ENCODE results near the gene SLC16A8. TPM values are rescaled to one million over a fixed set of nuclear protein-coding genes. Genes with fewer than 3 reads are reported as not detected.

The SLC16A8 gene
- total RNA-seq, 1 donor from 2014 or later, result not detected

- H3K4me3 ChIP-seq (ENCODE audit: insufficient read depth, low read depth, low read length), result no peak overlapping the region
- Mint-ChIP-seq H3K4me3 (ENCODE audit: unreplicated experiment) (no peak overlapping the region), H3K9me3 (ENCODE audit: unreplicated experiment) (no peaks in the 10 kb centered on the region), H3K4me1 (ENCODE audit: low read depth, unreplicated experiment) (no peaks in the 10 kb centered on the region), H3K27ac (ENCODE audit: unreplicated experiment) (no peak overlapping the region), H3K36me3 (ENCODE audit: low read depth, unreplicated experiment) (peaks cover 6% of the 10 kb centered on the region), H3K27me3 (ENCODE audit: low read depth, unreplicated experiment) (peaks cover 7% of the 10 kb centered on the region)
- no peaks in the 10 kb centered on the region for H3K9me3 ChIP-seq (ENCODE audit: insufficient read depth, low read depth, low read length)
- H4K20me1 ChIP-seq (ENCODE audit: insufficient read depth, low read length), result no peaks in the 10 kb centered on the region
- H3K79me2 ChIP-seq (ENCODE audit: insufficient read depth, low read length), result no peaks in the 10 kb centered on the region
- DNase-seq (ENCODE audit: low read depth) (no peak), FAIRE-seq (no peak)
- H3K36me3 ChIP-seq (ENCODE audit: insufficient read depth, low read length), result no peaks in the 10 kb centered on the region
- H3K9ac ChIP-seq (ENCODE audit: low read length), result no peak overlapping the region
- no peaks in the 10 kb centered on the region for H3K4me1 ChIP-seq (ENCODE audit: insufficient read depth, low read length)
- peak overlapping the region; percentile 59 for H3K4me2 ChIP-seq (ENCODE audit: low read length)
- no peak overlapping the region for H3K27ac ChIP-seq (ENCODE audit: low read depth, low read length)
- no peak for TF ChIP-seq EZH2 (IDR thresholded peaks at IDR 0.05; ENCODE audit: insufficient read depth, low read length)
- no peak for TF ChIP-seq CTCF (IDR thresholded peaks at IDR 0.05; ENCODE audit: insufficient read depth, low read depth, low read length)
- peak overlapping the region; percentile 47 for H2AFZ ChIP-seq (ENCODE audit: low read depth, low read length)
- H3K27me3 ChIP-seq (ENCODE audit: insufficient read depth, low read length), result no peaks in the 10 kb centered on the region
Observed at GRCh38 chr22:38088629-38089473, 4.9 kb upstream of the SLC16A8 start.

- no peak overlapping the region for H3K4me3 Mint-ChIP-seq (ENCODE audit: unreplicated experiment)
- no peaks in the 10 kb centered on the region for H3K4me1 ChIP-seq (ENCODE audit: insufficient read depth, low read length)
- no peaks in the 10 kb centered on the region for H4K20me1 ChIP-seq (ENCODE audit: insufficient read depth, low read length)
- no peaks in the 10 kb centered on the region for H3K36me3 ChIP-seq (ENCODE audit: insufficient read depth, low read length)
- peaks cover 3% of the 10 kb centered on the region for H3K27me3 ChIP-seq (ENCODE audit: insufficient read depth, low read length)
- TF ChIP-seq EZH2 (IDR thresholded peaks at IDR 0.05; ENCODE audit: insufficient read depth, low read length) (no peak), CTCF (IDR thresholded peaks at IDR 0.05; ENCODE audit: insufficient read depth, low read depth, low read length) (no peak)
- H3K79me2 ChIP-seq (ENCODE audit: insufficient read depth, low read length), result no peaks in the 10 kb centered on the region
- H3K9ac ChIP-seq (ENCODE audit: low read length), result no peak overlapping the region
- H3K4me2 ChIP-seq (ENCODE audit: low read length), result no peak overlapping the region
- peak overlapping the region; percentile 58 for H3K27ac Mint-ChIP-seq (ENCODE audit: unreplicated experiment)
- H2AFZ ChIP-seq (ENCODE audit: low read depth, low read length), result no peak overlapping the region
- H3K36me3 Mint-ChIP-seq (ENCODE audit: low read depth, unreplicated experiment), result peaks cover 6% of the 10 kb centered on the region
- no peak overlapping the region for H3K27ac ChIP-seq (ENCODE audit: low read depth, low read length)
- H3K9me3 Mint-ChIP-seq (ENCODE audit: unreplicated experiment), result no peaks in the 10 kb centered on the region
- no peaks in the 10 kb centered on the region for H3K4me1 Mint-ChIP-seq (ENCODE audit: low read depth, unreplicated experiment)
- H3K27me3 Mint-ChIP-seq (ENCODE audit: low read depth, unreplicated experiment), result peaks cover 7% of the 10 kb centered on the region
- H3K4me3 ChIP-seq (ENCODE audit: insufficient read depth, low read depth, low read length), result no peak overlapping the region
- H3K9me3 ChIP-seq (ENCODE audit: insufficient read depth, low read depth, low read length), result no peaks in the 10 kb centered on the region
- DNase-seq (ENCODE audit: low read depth), result no peak
- no peak for FAIRE-seq
Observed at GRCh38 chr22:38087855-38088254, 3.9 kb upstream of the SLC16A8 start.

- Mint-ChIP-seq H3K4me1 (ENCODE audit: low read depth, unreplicated experiment) (no peaks in the 10 kb centered on the region), H3K36me3 (ENCODE audit: low read depth, unreplicated experiment) (peaks cover 6% of the 10 kb centered on the region), H3K4me3 (ENCODE audit: unreplicated experiment) (no peak overlapping the region), H3K9me3 (ENCODE audit: unreplicated experiment) (no peaks in the 10 kb centered on the region), H3K27ac (ENCODE audit: unreplicated experiment) (no peak overlapping the region), H3K27me3 (ENCODE audit: low read depth, unreplicated experiment) (peaks cover 7% of the 10 kb centered on the region)
- Histone ChIP-seq H3K9ac (ENCODE audit: low read length) (no peak overlapping the region), H3K4me3 (ENCODE audit: insufficient read depth, low read depth, low read length) (no peak overlapping the region), H3K4me1 (ENCODE audit: insufficient read depth, low read length) (peaks cover 1% of the 10 kb centered on the region), H3K9me3 (ENCODE audit: insufficient read depth, low read depth, low read length) (no peaks in the 10 kb centered on the region), H2AFZ (ENCODE audit: low read depth, low read length) (no peak overlapping the region), H3K27me3 (ENCODE audit: insufficient read depth, low read length) (peaks cover 11% of the 10 kb centered on the region), H3K27ac (ENCODE audit: low read depth, low read length) (no peak overlapping the region), H3K4me2 (ENCODE audit: low read length) (no peak overlapping the region), H3K79me2 (ENCODE audit: insufficient read depth, low read length) (no peaks in the 10 kb centered on the region), H3K36me3 (ENCODE audit: insufficient read depth, low read length) (no peaks in the 10 kb centered on the region), H4K20me1 (ENCODE audit: insufficient read depth, low read length) (no peaks in the 10 kb centered on the region)
- no peak for DNase-seq (ENCODE audit: low read depth)
- TF ChIP-seq EZH2 (IDR thresholded peaks at IDR 0.05; ENCODE audit: insufficient read depth, low read length) (no peak), CTCF (IDR thresholded peaks at IDR 0.05; ENCODE audit: insufficient read depth, low read depth, low read length) (no peak)
- no peak for FAIRE-seq
Observed at GRCh38 chr22:38086942-38087341, 3.0 kb upstream of the SLC16A8 start.

Data from astrocyte (in vitro differentiated cells and primary cell).